Effector memory CD4-positive, alpha-beta T cell (primary cell): ENCODE measurements around the gene PHF11.

Experiments used
- DNase-seq, 3 donors: peaks; one replicate each; pipeline ENCODE4 v3.0.0-alpha.2; 2020
- H3K27ac ChIP-seq: 2 replicates; pipeline ENCODE4 v1.7.0; 2013; ENCODE audit warnings: mild to moderate bottlenecking, low read length, moderate library complexity; ENCODE audit not compliant: insufficient read depth, poor library complexity, severe bottlenecking
- H3K27me3 ChIP-seq: replicated peaks from 2 replicates; pipeline ENCODE4 v1.7.0; 2013; ENCODE audit warnings: mild to moderate bottlenecking, low read length; ENCODE audit not compliant: insufficient read depth, control insufficient read depth, poor library complexity, severe bottlenecking
- H3K36me3 ChIP-seq: 2 replicates; pipeline ENCODE4 v1.7.0; 2013; ENCODE audit warnings: mild to moderate bottlenecking, low read length, moderate library complexity; ENCODE audit not compliant: control insufficient read depth, insufficient read depth
- H3K4me1 ChIP-seq: 2 replicates; pipeline ENCODE4 v1.7.0; 2013; ENCODE audit warnings: low read length, mild to moderate bottlenecking; ENCODE audit not compliant: control insufficient read depth, insufficient read depth, poor library complexity, severe bottlenecking
- H3K4me3 ChIP-seq: 2 replicates; pipeline ENCODE4 v1.7.0; 2013; ENCODE audit warnings: low read length, low read depth, mild to moderate bottlenecking; ENCODE audit not compliant: insufficient read depth, poor library complexity, severe bottlenecking
- H3K9me3 ChIP-seq: 2 replicates; pipeline ENCODE4 v1.7.0; 2013; ENCODE audit warnings: mild to moderate bottlenecking, low read length, moderate library complexity; ENCODE audit not compliant: control insufficient read depth
- total RNA-seq, 3 donors: gene quantifications; one replicate each; lab custom pipeline; 2026; lab: John Stamatoyannopoulos, UW

The PHF11 gene
- total RNA-seq, result 67.3 to 74.5 (median 71.8) reads per million in 3 donors

- Histone ChIP-seq H3K9me3 (no peaks in the 10 kb centered on the region), H3K36me3 (peaks cover 5% of the 10 kb centered on the region), H3K4me1 (peaks cover 36% of the 10 kb centered on the region), H3K27ac (peak within 1 kb of the TSS; percentile 92), H3K27me3 (no peaks in the 10 kb centered on the region), H3K4me3 (peak within 1 kb of the TSS; percentile 72)
- peak; percentile 79 to 81 (median 80) for DNase-seq
Observed at GRCh38 chr13:49495783-49496762, at the start of gene PHF11. Gene PHF11 (plus strand): TSS chr13:49495953. CDS start chr13:49496002, 49 bp downstream.

GRCh38 chr13:49446473-49446872, 49.3 kb upstream of the PHF11 start:
- Histone ChIP-seq H3K4me3 (no peak overlapping the region), H3K4me1 (peaks cover 12% of the 10 kb centered on the region), H3K27ac (no peak overlapping the region), H3K9me3 (no peaks in the 10 kb centered on the region), H3K27me3 (no peaks in the 10 kb centered on the region), H3K36me3 (no peaks in the 10 kb centered on the region)
- DNase-seq, result no peak

GRCh38 chr13:49448753-49449152, 47.0 kb upstream of the PHF11 start:
- Histone ChIP-seq H3K27ac (no peak overlapping the region), H3K4me3 (no peak overlapping the region), H3K4me1 (peaks cover 12% of the 10 kb centered on the region), H3K9me3 (no peaks in the 10 kb centered on the region), H3K27me3 (no peaks in the 10 kb centered on the region), H3K36me3 (no peaks in the 10 kb centered on the region)
- DNase-seq, result no peak

GRCh38 chr13:49450105-49450819, 45.5 kb upstream of the PHF11 start:
- H3K4me3 ChIP-seq, result no peak overlapping the region
- no peaks in the 10 kb centered on the region for H3K27me3 ChIP-seq
- no peak for DNase-seq
- H3K4me1 ChIP-seq, result peaks cover 16% of the 10 kb centered on the region
- no peaks in the 10 kb centered on the region for H3K36me3 ChIP-seq
- no peaks in the 10 kb centered on the region for H3K9me3 ChIP-seq
- H3K27ac ChIP-seq, result no peak overlapping the region

GRCh38 chr13:49452725-49453457, 42.9 kb upstream of the PHF11 start:
- Histone ChIP-seq H3K9me3 (no peaks in the 10 kb centered on the region), H3K27ac (no peak overlapping the region), H3K27me3 (no peaks in the 10 kb centered on the region), H3K4me3 (no peak overlapping the region), H3K36me3 (no peaks in the 10 kb centered on the region), H3K4me1 (peaks cover 11% of the 10 kb centered on the region)
- DNase-seq, result no peak

- peaks cover 11% of the 10 kb centered on the region for H3K4me1 ChIP-seq
- no peaks in the 10 kb centered on the region for H3K27me3 ChIP-seq
- no peaks in the 10 kb centered on the region for H3K36me3 ChIP-seq
- no peak for DNase-seq
- no peaks in the 10 kb centered on the region for H3K9me3 ChIP-seq
- H3K4me3 ChIP-seq, result no peak overlapping the region
- H3K27ac ChIP-seq, result no peak overlapping the region
Observed at GRCh38 chr13:49453465-49453864, 42.3 kb upstream of the PHF11 start.

- Histone ChIP-seq H3K36me3 (no peaks in the 10 kb centered on the region), H3K9me3 (no peaks in the 10 kb centered on the region), H3K4me3 (no peak overlapping the region), H3K4me1 (peaks cover 11% of the 10 kb centered on the region), H3K27ac (no peak overlapping the region), H3K27me3 (no peaks in the 10 kb centered on the region)
- DNase-seq, result no peak
Observed at GRCh38 chr13:49454388-49455006, 41.3 kb upstream of the PHF11 start.

GRCh38 chr13:49455007-49455398, 40.8 kb upstream of the PHF11 start:
- H3K27ac ChIP-seq, result no peak overlapping the region
- H3K4me3 ChIP-seq, result no peak overlapping the region
- no peaks in the 10 kb centered on the region for H3K36me3 ChIP-seq
- no peaks in the 10 kb centered on the region for H3K27me3 ChIP-seq
- H3K9me3 ChIP-seq, result no peaks in the 10 kb centered on the region
- DNase-seq, result no peak
- H3K4me1 ChIP-seq, result peaks cover 11% of the 10 kb centered on the region

GRCh38 chr13:49456156-49456555, 39.6 kb upstream of the PHF11 start:
- H3K36me3 ChIP-seq, result peaks cover 4% of the 10 kb centered on the region
- DNase-seq, result no peak
- H3K27ac ChIP-seq, result no peak overlapping the region
- peaks cover 7% of the 10 kb centered on the region for H3K4me1 ChIP-seq
- no peak overlapping the region for H3K4me3 ChIP-seq
- no peaks in the 10 kb centered on the region for H3K9me3 ChIP-seq
- H3K27me3 ChIP-seq, result no peaks in the 10 kb centered on the region
